Ovary (tissue), 9 donors: ENCODE data around the gene DDR1. TPM values are rescaled to one million over a fixed set of nuclear protein-coding genes. Genes with fewer than 3 reads are reported as not detected.

Experiments used
- DNase-seq, 5 donors: peaks; one replicate each; pipeline ENCODE4 v3.0.0-alpha.2; 2019 to 2020
- H3K27ac ChIP-seq, 2 donors: fragments of 200-600 bp; one replicate each; pipeline versions ENCODE4 v1.5.1 to v1.8.0; 2019 to 2022
- H3K27me3 ChIP-seq: fragments of 200-600 bp; one replicate; pipeline ENCODE4 v1.8.0; 2022
- H3K36me3 ChIP-seq: fragments of 200-600 bp; sonication (generic); one replicate; pipeline ENCODE4 v1.5.1; 2019
- H3K4me1 ChIP-seq: one replicate; pipeline ENCODE4 v1.8.1; 2013; ENCODE audit warnings: mild to moderate bottlenecking, moderate library complexity; ENCODE audit not compliant: insufficient read depth
- H3K4me3 ChIP-seq: fragments of 200-600 bp; sonication (generic); one replicate; pipeline ENCODE4 v1.5.1; 2017
- H3K9me3 ChIP-seq, 2 donors: fragments of 200-600 bp in 1 of 2; sonication (generic) in 1 of 2; one replicate each; pipeline versions ENCODE4 v1.5.1 to v1.8.1; 2013 to 2019; ENCODE audit warnings: mild to moderate bottlenecking in 1 of 2, moderate library complexity in 1 of 2
- CTCF ChIP-seq, 3 donors: fragments of 450-650 bp in 2 of 3; fragments of 200-600 bp in 1 of 3; IDR thresholded peaks; one replicate each; pipeline versions ENCODE4 v1.5.1 to v1.8.0; 2016 to 2022; ENCODE audit warnings: antibody characterized with exemption in 3 of 3, mild to moderate bottlenecking in 1 of 3
- EP300 ChIP-seq: sonication (generic); formaldehyde crosslinking; IDR thresholded peaks from one replicate; pipeline ENCODE4 v1.6.1; 2017; ENCODE audit warnings: antibody characterized with exemption
- POLR2A ChIP-seq: fragments of 450-650 bp; IDR thresholded peaks from one replicate; pipeline ENCODE4 v1.6.1; 2017; ENCODE audit warnings: antibody characterized with exemption, mild to moderate bottlenecking, moderate library complexity
- WGBS, 3 donors: extraction: QIAGEN DNeasy Blood & Tissue Kit in 1 of 3; methylation state at CpG; one replicate each; pipeline versions ENCODE4 v1.1.5 to v1.1.7; 2013 to 2017; 5-methylcytosine and 5-hydroxymethylcytosine counted together
- intact Hi-C, 4 donors: fragments of 100-400 bp; cut with DNase I; formaldehyde crosslinking; loops; one replicate each; pipeline versions ENCODE4 v1.11.0 to v1.15.1; 2022 to 2023
- polyA plus RNA-seq, 2 donors: library from polyadenylated mRNA; stranded (reverse); fragments of 200-250 nt in 1 of 2; fragments of 350-450 nt in 1 of 2; fragmentation: Illumina TruSeq in 1 of 2; extraction: RNeasy Lipid Tissue Mini Kit (QIAGEN cat#74804) in 1 of 2; gene quantifications; one replicate each; pipeline ENCODE4 v1.2.3, GENCODE V29; 2013 to 2014
- total RNA-seq, 7 donors: library from RNA; depleted of rRNA in 2 of 7; stranded (reverse); fragments of >200 nt in 2 of 7; fragmentation: NEBNext Ultra II Directional in 3 of 7; extraction: Animal tissue kit (Norgen Biotek cat#: 25700) in 3 of 7; gene quantifications; one replicate each; pipeline versions ENCODE4 v1.1.0 to v1.2.4, GENCODE V29; 2016 to 2023
- donor health status: DM: no; HTN: no; CAD: no; lungs with moderate emphysema.
- donor health status: DM: no; HTN: no; CAD: no.
- donor health status: Bipolar disorder and iron deficiency.
- donor health status: DM: yes; HTN: yes; CAD: no.
- donor health status: DM: no; HTN: no; CAD: no.
- donor health status: DM: yes; HTN: yes; CAD: no.

Gene DDR1
- total and polyA plus RNA-seq, 9 donors = 20.1 to 116 (median 64.5) TPM

- H3K9me3 ChIP-seq = no peaks in the 10 kb centered on the region
- peak in 4 of 5 donors; percentile 33 to 51 (median 40) for DNase-seq
- H3K27me3 ChIP-seq = no peaks in the 10 kb centered on the region
- no peak overlapping the region for H3K4me3 ChIP-seq
- H3K27ac ChIP-seq = peak overlapping the region; percentile 74 to 95
- no peak for TF ChIP-seq EP300
- TF ChIP-seq POLR2A = no peak
- TF ChIP-seq CTCF (IDR thresholded peaks at IDR 0.05) = peak in 2 of 3 donors; percentile 40 to 53
- no peaks in the 10 kb centered on the region for H3K36me3 ChIP-seq
- intact Hi-C loops = loop anchor here in 3 of 4 donors (5.0 kb wide), 2 partner anchors 157 to 167 kb away; no protein-coding TSS in a partner anchor
- 17 to 23% (median 19%) methylated on average over 5 of the region's 5 CpGs for WGBS, 3 donors
- peaks cover 5% of the 10 kb centered on the region for H3K4me1 ChIP-seq
Measured at GRCh38 chr6:30915591-30915946, 31.2 kb downstream of the DDR1 start.

GRCh38 chr6:30917041-30917440, 32.7 kb downstream of the DDR1 start:
- TF ChIP-seq POLR2A (no peak), EP300 (no peak), CTCF (IDR thresholded peaks at IDR 0.05) (no peak)
- H3K27ac ChIP-seq = no peak overlapping the region
- intact Hi-C loops = loop anchor here (2.0 to 5.0 kb wide), 3 partner anchors 154 to 165 kb away; no protein-coding TSS in a partner anchor
- 92% methylated on average over 7 of the region's 7 CpGs for WGBS, 3 donors
- no peaks in the 10 kb centered on the region for H3K27me3 ChIP-seq
- DNase-seq = no peak
- H3K4me3 ChIP-seq = no peak overlapping the region
- peaks cover 5% of the 10 kb centered on the region for H3K4me1 ChIP-seq
- no peaks in the 10 kb centered on the region for H3K36me3 ChIP-seq
- H3K9me3 ChIP-seq = no peaks in the 10 kb centered on the region

- DNase-seq = no peak
- 77 to 83% (median 77%) methylated on average over 8 of the region's 8 CpGs for WGBS, 3 donors
- Histone ChIP-seq H3K27ac (no peak overlapping the region), H3K4me1 (peaks cover 5% of the 10 kb centered on the region), H3K36me3 (no peaks in the 10 kb centered on the region), H3K9me3 (no peaks in the 10 kb centered on the region), H3K27me3 (no peaks in the 10 kb centered on the region), H3K4me3 (no peak overlapping the region)
- intact Hi-C loops = loop anchor here (2.0 to 5.0 kb wide), 3 partner anchors 153 to 165 kb away; no protein-coding TSS in a partner anchor
- TF ChIP-seq EP300 (no peak), CTCF (IDR thresholded peaks at IDR 0.05) (no peak), POLR2A (no peak)
Measured at GRCh38 chr6:30917487-30917886, 33.2 kb downstream of the DDR1 start.

- intact Hi-C loops = loop anchor here in 3 of 4 donors (5.0 kb wide), 2 partner anchors 154 to 164 kb away; no protein-coding TSS in a partner anchor
- peaks cover 3% of the 10 kb centered on the region for H3K4me1 ChIP-seq
- no peak overlapping the region for H3K27ac ChIP-seq
- 83 to 98% (median 92%) methylated on average over 8 of the region's 8 CpGs for WGBS, 3 donors
- DNase-seq = no peak
- no peaks in the 10 kb centered on the region for H3K27me3 ChIP-seq
- no peaks in the 10 kb centered on the region for H3K36me3 ChIP-seq
- no peak for TF ChIP-seq POLR2A
- TF ChIP-seq CTCF (IDR thresholded peaks at IDR 0.05) = no peak
- no peak for TF ChIP-seq EP300
- H3K9me3 ChIP-seq = no peaks in the 10 kb centered on the region
- no peak overlapping the region for H3K4me3 ChIP-seq
Measured at GRCh38 chr6:30918670-30919069, 34.4 kb downstream of the DDR1 start.
